Endodermal cell (in vitro differentiated cells): Measurements from ENCODE around the gene ARRDC1. TPM values are rescaled to one million over a fixed set of nuclear protein-coding genes. Genes with fewer than 3 reads are reported as not detected.

Source experiments
- DNase-seq: peaks from one replicate; pipeline ENCODE4 v3.0.0-alpha.2; 2017
- H3K27ac ChIP-seq: 2 replicates; pipeline ENCODE4 v1.5.1; 2013; ENCODE audit warnings: mild to moderate bottlenecking, low read depth, low read length, moderate library complexity
- H3K27me3 ChIP-seq: 2 replicates; pipeline ENCODE4 v1.6.1; 2013; ENCODE audit warnings: mild to moderate bottlenecking, low read length, moderate library complexity; ENCODE audit not compliant: insufficient read depth, control insufficient read depth, poor library complexity, severe bottlenecking
- H3K36me3 ChIP-seq: 2 replicates; pipeline ENCODE4 v1.7.0; 2013; ENCODE audit warnings: mild to moderate bottlenecking, low read length, moderate library complexity; ENCODE audit not compliant: control insufficient read depth, insufficient read depth
- H3K4me1 ChIP-seq: one replicate; pipeline ENCODE4 v1.7.0; 2013; ENCODE audit warnings: low read length; ENCODE audit not compliant: control insufficient read depth, insufficient read depth
- H3K4me3 ChIP-seq: 2 replicates; pipeline ENCODE4 v1.5.1; 2013; ENCODE audit warnings: mild to moderate bottlenecking, low read length, moderate library complexity
- H3K9ac ChIP-seq: 2 replicates; pipeline ENCODE4 v1.6.1; 2013; ENCODE audit warnings: mild to moderate bottlenecking, low read length, moderate library complexity; ENCODE audit not compliant: poor library complexity, severe bottlenecking; ENCODE audit errors: extremely low read depth
- H3K9me3 ChIP-seq: 2 replicates; pipeline ENCODE4 v1.6.1; 2013; ENCODE audit warnings: mild to moderate bottlenecking, low read length, moderate library complexity; ENCODE audit not compliant: control insufficient read depth
- H3K27ac Mint-ChIP-seq: 2 replicates; pipeline ENCODE4 v1.8.0; 2020; ENCODE audit warnings: mixed read lengths
- H3K27me3 Mint-ChIP-seq: 2 replicates; pipeline ENCODE4 v1.8.0; 2021; ENCODE audit warnings: mild to moderate bottlenecking, mixed read lengths; ENCODE audit not compliant: insufficient read depth
- H3K36me3 Mint-ChIP-seq: 2 replicates; pipeline ENCODE4 v1.8.0; 2020; ENCODE audit warnings: low read depth, mixed read lengths
- H3K4me1 Mint-ChIP-seq: 2 replicates; pipeline ENCODE4 v1.8.0; 2020; ENCODE audit warnings: mixed read lengths
- H3K4me3 Mint-ChIP-seq: 2 replicates; pipeline ENCODE4 v1.8.0; 2020; ENCODE audit warnings: mild to moderate bottlenecking, moderate library complexity, mixed read lengths
- H3K9me3 Mint-ChIP-seq: 2 replicates; pipeline ENCODE4 v1.8.0; 2020; ENCODE audit warnings: mild to moderate bottlenecking, mixed read lengths
- WGBS, 2 experiments: methylation state at CpG; one replicate each; pipeline versions ENCODE4 v1.1.5 to v1.1.7; 2013; ENCODE audit warnings: missing lambda C conversion rate in 2 of 2, mixed read lengths in 1 of 2; ENCODE audit not compliant: insufficient coverage in 1 of 2, insufficient read length in 1 of 2; 5-methylcytosine and 5-hydroxymethylcytosine counted together
- total RNA-seq, 2 donors: library from RNA; stranded (reverse); fragmentation: NEBNext Ultra II Directional in 1 of 2; extraction: Animal tissue kit (Norgen Biotek cat#: 25700) in 1 of 2; gene quantifications; 2 replicates in 1 of 2; 3 replicates in 1 of 2; pipeline ENCODE4 v1.2.1, GENCODE V29; 2021
- TF ChIP-seq, protein P1 (sequence below): fragments of 200-600 bp; sonication (generic); conservative IDR thresholded peaks from 2 replicates; pipeline ENCODE4 v1.5.0; 2021; ENCODE audit warnings: antibody characterized with exemption, mild to moderate bottlenecking

ARRDC1 gene
- total RNA-seq, 2 donors from 2014 or later: 41.5 to 46.2 TPM

DNA sequence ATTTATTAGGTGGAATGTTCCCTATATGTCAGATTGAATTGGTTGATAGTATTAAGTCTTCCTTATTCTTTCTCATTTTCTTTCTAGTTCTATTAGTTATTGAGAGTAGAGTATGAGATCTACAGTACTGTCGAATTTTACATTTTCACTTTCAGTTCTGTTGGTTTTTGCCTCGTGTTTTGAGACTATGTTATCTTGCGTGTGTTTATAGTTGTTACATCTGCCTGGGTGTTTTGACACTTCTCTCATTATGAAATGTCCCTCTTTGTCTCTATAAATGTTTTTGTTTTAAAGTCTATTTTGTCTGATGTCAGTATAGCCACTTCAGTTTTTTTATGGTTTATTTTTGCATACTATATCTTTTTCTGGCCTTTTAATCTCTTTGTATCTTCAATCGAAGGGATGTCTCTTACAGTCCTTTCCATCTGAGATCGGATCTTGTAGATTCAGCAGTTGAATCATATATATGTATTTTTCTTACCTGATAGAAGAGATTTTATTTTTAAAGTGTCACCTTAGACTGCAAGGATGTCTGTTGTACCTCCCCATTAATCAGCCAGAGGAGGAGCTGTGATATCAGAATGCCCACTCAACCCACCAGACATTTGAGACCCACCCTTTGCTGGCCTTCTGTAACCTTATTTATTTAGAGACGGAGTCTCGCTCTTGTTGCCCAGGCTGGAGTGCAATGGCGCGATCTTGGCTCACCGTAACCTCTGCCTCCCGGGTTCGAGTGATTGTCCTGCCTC is 34.0 kb downstream of the ARRDC1 start:
- H3K9me3 ChIP-seq: no peaks in the 10 kb centered on the region
- whole genome bisulfite sequencing, 2 experiments: 93 to 96% methylated on average over 7 to 12 of the region's 12 CpGs
- Mint-ChIP-seq H3K4me3 (no peak overlapping the region), H3K27me3 (no peaks in the 10 kb centered on the region), H3K36me3 (peaks cover 28% of the 10 kb centered on the region), H3K4me1 (no peaks in the 10 kb centered on the region), H3K9me3 (no peaks in the 10 kb centered on the region), H3K27ac (no peak overlapping the region)
- H3K4me3 ChIP-seq: no peak overlapping the region
- peaks cover 19% of the 10 kb centered on the region for H3K36me3 ChIP-seq
- no peak for DNase-seq
- TF ChIP-seq, protein P1, sequence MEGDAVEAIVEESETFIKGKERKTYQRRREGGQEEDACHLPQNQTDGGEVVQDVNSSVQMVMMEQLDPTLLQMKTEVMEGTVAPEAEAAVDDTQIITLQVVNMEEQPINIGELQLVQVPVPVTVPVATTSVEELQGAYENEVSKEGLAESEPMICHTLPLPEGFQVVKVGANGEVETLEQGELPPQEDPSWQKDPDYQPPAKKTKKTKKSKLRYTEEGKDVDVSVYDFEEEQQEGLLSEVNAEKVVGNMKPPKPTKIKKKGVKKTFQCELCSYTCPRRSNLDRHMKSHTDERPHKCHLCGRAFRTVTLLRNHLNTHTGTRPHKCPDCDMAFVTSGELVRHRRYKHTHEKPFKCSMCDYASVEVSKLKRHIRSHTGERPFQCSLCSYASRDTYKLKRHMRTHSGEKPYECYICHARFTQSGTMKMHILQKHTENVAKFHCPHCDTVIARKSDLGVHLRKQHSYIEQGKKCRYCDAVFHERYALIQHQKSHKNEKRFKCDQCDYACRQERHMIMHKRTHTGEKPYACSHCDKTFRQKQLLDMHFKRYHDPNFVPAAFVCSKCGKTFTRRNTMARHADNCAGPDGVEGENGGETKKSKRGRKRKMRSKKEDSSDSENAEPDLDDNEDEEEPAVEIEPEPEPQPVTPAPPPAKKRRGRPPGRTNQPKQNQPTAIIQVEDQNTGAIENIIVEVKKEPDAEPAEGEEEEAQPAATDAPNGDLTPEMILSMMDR: no peak
- no peak overlapping the region for H3K9ac ChIP-seq
- no peak overlapping the region for H3K27ac ChIP-seq
- no peaks in the 10 kb centered on the region for H3K4me1 ChIP-seq
- H3K27me3 ChIP-seq: no peaks in the 10 kb centered on the region

DNA sequence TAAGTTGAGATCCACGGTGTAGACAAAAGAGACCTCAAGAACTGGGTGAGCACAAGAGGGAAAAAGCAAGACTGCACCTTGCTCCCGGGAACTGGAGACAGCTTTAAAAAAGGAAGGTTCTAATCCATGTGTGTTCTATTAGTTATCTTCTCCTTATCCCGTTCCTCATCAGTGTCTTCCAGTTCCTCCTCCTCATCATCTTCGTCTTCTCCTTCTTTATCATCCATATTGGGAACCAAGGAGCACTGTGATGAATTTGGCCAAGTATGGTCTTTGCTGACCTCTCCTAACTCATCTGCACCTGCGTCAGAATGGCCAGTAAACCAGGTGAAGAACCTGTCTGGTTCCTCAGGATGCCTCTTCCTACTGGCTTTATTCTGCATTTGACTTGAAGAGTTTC is 35.4 kb downstream of the ARRDC1 start:
- no peak for DNase-seq
- H3K36me3 ChIP-seq: peaks cover 25% of the 10 kb centered on the region
- Mint-ChIP-seq H3K27me3 (no peaks in the 10 kb centered on the region), H3K27ac (no peak overlapping the region), H3K4me3 (no peak overlapping the region), H3K9me3 (no peaks in the 10 kb centered on the region), H3K36me3 (peaks cover 32% of the 10 kb centered on the region), H3K4me1 (no peaks in the 10 kb centered on the region)
- H3K9me3 ChIP-seq: no peaks in the 10 kb centered on the region
- TF ChIP-seq, protein P1: no peak
- no peak overlapping the region for H3K4me3 ChIP-seq
- H3K27me3 ChIP-seq: no peaks in the 10 kb centered on the region
- 93 to 100% methylated on average over 2 to 5 of the region's 5 CpGs for WGBS, 2 experiments
- no peak overlapping the region for H3K9ac ChIP-seq
- no peak overlapping the region for H3K27ac ChIP-seq
- no peaks in the 10 kb centered on the region for H3K4me1 ChIP-seq

- no peaks in the 10 kb centered on the region for H3K27me3 ChIP-seq
- WGBS, 2 experiments: 99 to 100% methylated on average over 5 to 10 of the region's 10 CpGs
- no peaks in the 10 kb centered on the region for H3K9me3 Mint-ChIP-seq
- no peaks in the 10 kb centered on the region for H3K27me3 Mint-ChIP-seq
- DNase-seq: no peak
- peaks cover 9% of the 10 kb centered on the region for H3K4me1 Mint-ChIP-seq
- H3K27ac Mint-ChIP-seq: no peak overlapping the region
- H3K27ac ChIP-seq: no peak overlapping the region
- H3K4me1 ChIP-seq: no peaks in the 10 kb centered on the region
- H3K9ac ChIP-seq: no peak overlapping the region
- H3K4me3 ChIP-seq: no peak overlapping the region
- H3K9me3 ChIP-seq: no peaks in the 10 kb centered on the region
- peaks cover 35% of the 10 kb centered on the region for H3K36me3 Mint-ChIP-seq
- H3K4me3 Mint-ChIP-seq: no peak overlapping the region
- H3K36me3 ChIP-seq: peaks cover 25% of the 10 kb centered on the region
- TF ChIP-seq, protein P1: no peak
These were observed 36.7 kb downstream of the ARRDC1 start for GRCh38 chr9:137642118-137642601.
